H1 (cell line): ENCODE results near the gene LRP1. TPM values are rescaled to one million over a fixed set of nuclear protein-coding genes. Genes with fewer than 3 reads are reported as not detected.

ENCODE experiments used
- CTCF ChIA-PET: fragments of 300-600 bp; sonication (Branson Sonifier 250); formaldehyde crosslinking; loops from one replicate; lab custom pipeline; 2021; ENCODE audit not compliant: partially characterized antibody; lab: Charles Lee
- POLR2A ChIA-PET: fragments of 300-600 bp; sonication (Branson Sonifier 250); formaldehyde crosslinking; loops from one replicate; lab custom pipeline; 2021; ENCODE audit warnings: inconsistent platforms; ENCODE audit not compliant: partially characterized antibody; lab: Charles Lee
- DNase-seq, 2 experiments: peaks; one replicate each; pipeline versions ENCODE4 v3.0.0 to v3.0.0-alpha.2; 2010 to 2022; ENCODE audit warnings: low spot score in 2 of 2, low read depth in 1 of 2, mixed read lengths in 1 of 2
- FAIRE-seq: peaks from 2 replicates; lab custom pipeline; 2011; peaks lifted over from hg19 to GRCh38; lab: Jason Lieb, UNC
- H2AFZ ChIP-seq: 2 replicates; pipeline ENCODE4 v1.8.1; 2012; ENCODE audit warnings: low read length, inconsistent platforms
- H2AK5ac ChIP-seq: 2 replicates; pipeline ENCODE4 v1.6.1; 2013; ENCODE audit warnings: low read depth, low read length
- H2BK120ac ChIP-seq: replicated peaks from 2 replicates; pipeline ENCODE3; 2013; ENCODE audit warnings: low read depth, low read length, inconsistent platforms
- H2BK12ac ChIP-seq: 2 replicates; pipeline ENCODE4 v1.6.1; 2013; ENCODE audit warnings: low read depth, low read length
- H2BK15ac ChIP-seq: 2 replicates; pipeline ENCODE4 v1.6.1; 2013; ENCODE audit warnings: low read length
- H2BK20ac ChIP-seq: 2 replicates; pipeline ENCODE4 v1.6.1; 2013; ENCODE audit warnings: low read length
- H2BK5ac ChIP-seq: 2 replicates; pipeline ENCODE4 v1.6.1; 2013; ENCODE audit warnings: low read depth, low read length
- H3K14ac ChIP-seq: 2 replicates; pipeline ENCODE4 v1.6.1; 2013; ENCODE audit warnings: inconsistent platforms; ENCODE audit not compliant: insufficient read length
- H3K18ac ChIP-seq: 2 replicates; pipeline ENCODE4 v1.6.1; 2013; ENCODE audit warnings: low read length; ENCODE audit errors: extremely low read depth
- H3K23ac ChIP-seq: 2 replicates; pipeline ENCODE4 v1.6.1; 2013; ENCODE audit warnings: inconsistent platforms; ENCODE audit not compliant: insufficient read length
- H3K23me2 ChIP-seq: 2 replicates; pipeline ENCODE4 v1.6.1; 2013; ENCODE audit warnings: low read depth, low read length
- H3K27ac ChIP-seq: 2 replicates; pipeline ENCODE4 v1.6.1; 2011; ENCODE audit warnings: low read depth, low read length, inconsistent platforms
- H3K27me3 ChIP-seq, 4 experiments: replicated peaks in 1 of 4; 1 replicate in 1 of 4; 2 replicates in 3 of 4; pipeline versions ENCODE4 v1.6.1 to v1.8.1; 2011 to 2013; ENCODE audit warnings: low read length in 3 of 4, mild to moderate bottlenecking in 3 of 4, inconsistent platforms in 2 of 4, mixed read lengths in 2 of 4, moderate library complexity in 1 of 4; ENCODE audit not compliant: control insufficient read depth in 3 of 4, insufficient read depth in 3 of 4; ENCODE audit errors: extremely low read depth in 1 of 4
- H3K36me3 ChIP-seq, 4 experiments: 2 replicates each; pipeline versions ENCODE4 v1.6.1 to v1.8.1; 2011 to 2013; ENCODE audit warnings: mild to moderate bottlenecking in 4 of 4, low read length in 3 of 4, moderate library complexity in 2 of 4, control low read depth in 1 of 4, inconsistent platforms in 1 of 4; ENCODE audit not compliant: insufficient read depth in 4 of 4, control insufficient read depth in 2 of 4
- H3K4ac ChIP-seq: replicated peaks from 2 replicates; pipeline ENCODE3; 2013; ENCODE audit warnings: low read length, low read depth, mixed read lengths, inconsistent platforms; ENCODE audit not compliant: insufficient read length
- H3K4me1 ChIP-seq, 4 experiments: replicated peaks in 1 of 4; 1 replicate in 1 of 4; 2 replicates in 3 of 4; pipeline versions ENCODE4 v1.6.1 to v1.8.1; 2011 to 2013; ENCODE audit warnings: low read length in 3 of 4, inconsistent platforms in 2 of 4, mixed read lengths in 1 of 4; ENCODE audit not compliant: insufficient read depth in 4 of 4, control insufficient read depth in 3 of 4
- H3K4me2 ChIP-seq, 2 experiments: 2 replicates each; pipeline versions ENCODE4 v1.6.1 to v1.8.1; 2011 to 2013; ENCODE audit warnings: low read depth in 2 of 2, low read length in 2 of 2, control low read depth in 1 of 2, inconsistent platforms in 1 of 2, mild to moderate bottlenecking in 1 of 2; ENCODE audit not compliant: insufficient read depth in 1 of 2
- H3K4me3 ChIP-seq, 4 experiments: fragments of 200-600, 300-600 bp in 1 of 4; sonication (generic), shearing (Covaris generic), sonication (Bioruptor Twin) in 1 of 4; 2 replicates each; pipeline versions ENCODE4 v1.5.1 to v1.8.1; 2011 to 2016; ENCODE audit warnings: low read length in 4 of 4, low read depth in 3 of 4, control low read depth in 2 of 4, inconsistent platforms in 2 of 4, mild to moderate bottlenecking in 2 of 4, mixed read lengths in 1 of 4, moderate library complexity in 1 of 4; ENCODE audit not compliant: insufficient read depth in 2 of 4; ENCODE audit errors: extremely low read depth in 1 of 4
- H3K56ac ChIP-seq: replicated peaks from 2 replicates; pipeline ENCODE3; 2013; ENCODE audit warnings: low read depth, mild to moderate bottlenecking, mixed read lengths, low read length, inconsistent platforms; ENCODE audit not compliant: insufficient read length
- H3K79me1 ChIP-seq: 2 replicates; pipeline ENCODE4 v1.6.1; 2013; ENCODE audit warnings: low read depth, low read length, control low read depth
- H3K79me2 ChIP-seq, 2 experiments: 2 replicates each; pipeline versions ENCODE4 v1.6.1 to v1.8.1; 2012 to 2013; ENCODE audit warnings: low read length in 2 of 2, mild to moderate bottlenecking in 2 of 2, inconsistent platforms in 1 of 2; ENCODE audit not compliant: insufficient read depth in 2 of 2, control insufficient read depth in 1 of 2
- H3K9ac ChIP-seq, 4 experiments: replicated peaks in 1 of 4; 1 replicate in 1 of 4; 2 replicates in 3 of 4; pipeline versions ENCODE4 v1.6.1 to v1.8.1; 2011 to 2013; ENCODE audit warnings: low read depth in 3 of 4, low read length in 3 of 4, control low read depth in 2 of 4, mild to moderate bottlenecking in 2 of 4, moderate library complexity in 2 of 4, inconsistent platforms in 1 of 4; ENCODE audit errors: extremely low read depth in 1 of 4
- H3K9me3 ChIP-seq, 2 experiments: 2 replicates each; pipeline versions ENCODE4 v1.6.1 to v1.8.1; 2012 to 2013; ENCODE audit warnings: mild to moderate bottlenecking in 2 of 2, moderate library complexity in 2 of 2, control low read depth in 1 of 2, inconsistent platforms in 1 of 2, low read depth in 1 of 2, low read length in 1 of 2, mixed read lengths in 1 of 2; ENCODE audit not compliant: insufficient read depth in 2 of 2
- H4K20me1 ChIP-seq, 2 experiments: replicated peaks in 1 of 2; 2 replicates each; pipeline versions ENCODE3 to v1.8.1; 2011 to 2013; ENCODE audit warnings: inconsistent platforms in 2 of 2, low read length in 2 of 2, mild to moderate bottlenecking in 1 of 2; ENCODE audit not compliant: insufficient read depth in 2 of 2, control insufficient read depth in 1 of 2
- H4K5ac ChIP-seq: 2 replicates; pipeline ENCODE4 v1.6.1; 2013; ENCODE audit warnings: low read length, low read depth, mixed read lengths, inconsistent platforms; ENCODE audit not compliant: insufficient read length
- H4K8ac ChIP-seq: 2 replicates; pipeline ENCODE4 v1.8.0; 2013; ENCODE audit warnings: mild to moderate bottlenecking, moderate library complexity, low read length, inconsistent platforms; ENCODE audit not compliant: insufficient read depth; ENCODE audit errors: extremely low read depth
- H4K91ac ChIP-seq: replicated peaks from 2 replicates; pipeline ENCODE3; 2013; ENCODE audit warnings: low read length, mixed read lengths, inconsistent platforms; ENCODE audit not compliant: insufficient read length
- JUND ChIP-seq: IDR thresholded peaks from 2 replicates; pipeline ENCODE4 v1.6.1; 2011; ENCODE audit warnings: mild to moderate bottlenecking, improper control_type of control experiment, low read length
- POLR2AphosphoS5 ChIP-seq: IDR thresholded peaks from 2 replicates; pipeline ENCODE4 v1.6.1; 2011; ENCODE audit warnings: low read depth, low read length
- WGBS, 2 experiments: shearing (Covaris generic) in 1 of 2; methylation state at CpG; one replicate each; pipeline versions ENCODE4 v1.1.6 to v1.1.7; 2013 to 2015; ENCODE audit warnings: low lambda C conversion rate in 2 of 2, mixed read lengths in 2 of 2, inconsistent platforms in 1 of 2, low coverage in 1 of 2, missing lambda C conversion rate in 1 of 2; ENCODE audit not compliant: insufficient replicate concordance in 2 of 2, insufficient coverage in 1 of 2, insufficient read length in 1 of 2; ENCODE audit errors: extremely low coverage in 1 of 2, missing lambda C conversion rate in 1 of 2; 5-methylcytosine and 5-hydroxymethylcytosine counted together
- polyA plus RNA-seq, 7 experiments: library from polyadenylated mRNA; depleted of rRNA in 3 of 7; stranded (reverse) in 5 of 7; unstranded in 2 of 7; fragments of >200 nt in 5 of 7; fragments of 200-250 nt in 2 of 7; gene quantifications; 1 replicate in 5 of 7; 2 replicates in 1 of 7; 4 replicates in 1 of 7; pipeline versions ENCODE4 v1.2.1 to v1.2.3, GENCODE V29; 2011 to 2013; ENCODE audit warnings: missing spikeins in 2 of 7, mixed read lengths in 2 of 7
- total RNA-seq: library from RNA; stranded (reverse); fragmentation: NEBNext Ultra II Directional; extraction: Animal tissue kit (Norgen Biotek cat#: 25700); gene quantifications from 2 replicates; pipeline ENCODE4 v1.2.1, GENCODE V29; 2021

The LRP1 gene
- total and polyA plus RNA-seq, 2 of the 8 experiments (the other 6 are each of a cell fraction or from before 2014, with no cell fraction given) = 35.3 to 92.5 TPM

GRCh38 chr12:57179331-57180086 lies 51.2 kb downstream of the LRP1 start:
- peak overlapping the region; percentile 37; the same call in 1 of the 2 replicates for H4K8ac ChIP-seq
- no peaks in the 10 kb centered on the region; a peak in 1 of 7 replicates for H3K4me1 ChIP-seq
- H3K9ac ChIP-seq = no peak overlapping the region
- no peak overlapping the region; the same call in 1 of the 2 replicates for H2BK5ac ChIP-seq
- no peak overlapping the region for H2AFZ ChIP-seq
- no peak overlapping the region for H3K23ac ChIP-seq
- no peak overlapping the region for H3K4ac ChIP-seq
- H4K5ac ChIP-seq = no peak overlapping the region
- TF ChIP-seq JUND (no peak), POLR2AphosphoS5 (peak; percentile 14; the same call in 1 of the 2 replicates)
- H3K23me2 ChIP-seq = no peaks in the 10 kb centered on the region
- DNase-seq (no peak), FAIRE-seq (no peak)
- no peak overlapping the region for H2BK15ac ChIP-seq
- ChIA-PET POLR2A (interaction anchor here (0.9 to 2.3 kb wide), 5 partner anchors 9 to 46 kb away, joined by 3 to 7 read pairs (median 6); no protein-coding TSS in a partner anchor), CTCF (interaction anchor here (1.0 to 21.9 kb wide), 7 partner anchors 3 to 72 kb away, joined by 3 to 389 read pairs (median 77); partner anchors contain the start of gene LRP1)
- no peaks in the 10 kb centered on the region for H3K27me3 ChIP-seq
- no peak overlapping the region for H2BK120ac ChIP-seq
- no peak overlapping the region for H2BK12ac ChIP-seq
- no peak overlapping the region for H3K14ac ChIP-seq
- no peak overlapping the region for H3K18ac ChIP-seq
- no peak overlapping the region for H2BK20ac ChIP-seq
- peaks cover 10 to 24% of the 10 kb centered on the region in 2 experiments for H4K20me1 ChIP-seq
- H3K79me1 ChIP-seq = no peaks in the 10 kb centered on the region
- no peak overlapping the region for H3K4me3 ChIP-seq
- H3K36me3 ChIP-seq = peaks cover 39 to 69% (median 61%) of the 10 kb centered on the region in 4 experiments
- H4K91ac ChIP-seq = no peak overlapping the region
- 94% methylated on average over 21 of the region's 27 CpGs; no CpG with 5 or more reads in 1 of the 2 experiments for WGBS, 2 experiments
- no peak overlapping the region for H2AK5ac ChIP-seq
- H3K27ac ChIP-seq = no peak overlapping the region
- H3K79me2 ChIP-seq = no peaks in the 10 kb centered on the region
- no peaks in the 10 kb centered on the region for H3K9me3 ChIP-seq
- no peak overlapping the region for H3K56ac ChIP-seq
- no peak overlapping the region for H3K4me2 ChIP-seq
